SK-N-DZ (cell line): ENCODE data around the gene ZNF433.
"Not testable (repeated sequence)": the region's sequence is repeated elsewhere in the genome, so short reads cannot be mapped to it uniquely, and the experiment has no call there.

Experiments used
- DNase-seq: peaks from one replicate; pipeline ENCODE4 v3.0.0-alpha.2; 2015; ENCODE audit warnings: low spot score
- small RNA-seq, 2 experiments: library from RNA; depleted of rRNA; stranded (forward); fragments of <200 nt; gene quantifications; one replicate each; pipeline ENCODE3, GENCODE V24; 2014

The ZNF433 gene

DNA sequence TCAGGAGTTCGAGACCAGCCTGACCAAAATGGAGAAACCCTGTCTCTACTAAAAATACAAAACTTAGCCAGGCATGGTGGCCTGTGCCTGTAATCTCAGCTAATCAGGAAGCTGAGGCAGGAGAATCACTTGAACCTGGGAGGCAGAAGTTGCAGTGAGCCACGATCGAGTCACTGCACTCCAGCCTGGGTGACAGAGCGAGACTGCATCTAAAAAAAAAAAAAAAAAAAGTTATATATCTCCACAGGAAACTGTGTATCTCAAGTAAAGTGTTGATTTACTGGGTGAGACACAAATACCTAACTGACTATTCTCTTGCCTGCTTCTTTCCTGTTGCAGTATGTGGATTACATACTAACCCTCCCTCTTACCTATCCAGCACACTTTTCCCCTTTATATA lies 43.6 kb downstream of the ZNF433 start:
- DNase-seq = not testable (repeated sequence)

DNA sequence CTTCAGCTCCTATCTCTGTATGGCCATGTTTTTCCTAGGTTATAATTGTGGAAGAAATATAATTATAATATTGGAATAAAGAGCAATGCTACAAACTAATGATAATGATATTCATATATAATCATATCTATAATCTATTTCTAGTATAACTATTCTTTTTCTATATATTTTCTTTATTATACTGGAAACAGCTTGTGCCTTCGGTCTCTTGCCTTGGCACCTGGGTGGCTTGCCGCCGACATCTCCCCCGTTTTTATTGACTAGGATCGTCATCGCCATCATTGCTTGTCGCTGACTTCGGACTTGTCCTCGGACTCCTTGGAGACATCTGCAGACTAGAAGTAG lies 46.4 kb downstream of the ZNF433 start:
- no peak for DNase-seq

DNA sequence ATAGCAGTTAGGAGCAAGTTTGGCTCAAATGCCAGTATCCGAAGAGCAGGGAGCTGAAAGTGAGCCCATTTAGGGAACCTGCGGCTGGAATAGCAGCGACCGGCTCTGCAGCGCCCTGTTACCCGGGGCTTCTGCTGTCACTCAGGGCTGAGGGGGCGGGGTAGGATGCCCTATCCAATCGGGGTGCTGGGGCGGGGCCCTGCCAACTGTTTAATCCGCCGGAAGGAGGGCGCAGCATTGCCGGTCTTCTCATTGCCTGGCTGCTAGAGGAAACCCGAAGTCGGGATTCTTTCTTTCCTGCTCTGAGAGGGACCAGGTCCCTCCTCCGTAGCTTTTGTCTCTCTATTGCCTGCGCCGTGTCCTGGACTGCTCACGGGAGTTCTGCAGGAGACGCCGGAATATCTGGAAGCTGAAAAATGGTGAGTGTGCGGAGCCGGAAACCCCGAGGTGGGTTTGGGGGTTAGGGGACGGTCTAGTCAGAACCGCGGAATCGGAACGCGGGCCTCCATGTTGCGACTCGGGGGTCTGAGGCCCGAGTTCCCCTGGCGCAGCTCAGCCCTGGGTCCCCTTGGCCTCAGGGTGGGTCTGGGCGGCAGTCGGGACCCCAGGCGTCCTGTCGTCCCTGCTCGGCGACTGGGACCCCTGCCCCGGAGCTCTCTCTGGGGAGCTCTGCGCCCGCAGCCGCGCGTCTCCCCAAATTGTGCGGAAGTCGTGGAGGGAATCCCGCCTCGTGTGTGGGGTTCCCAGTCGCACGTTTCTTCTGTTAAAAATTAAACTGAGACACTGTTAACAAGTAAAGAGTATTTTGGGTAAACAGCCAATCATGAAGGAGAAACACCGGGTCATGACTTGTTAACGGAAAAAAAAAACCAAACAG lies 47.8 kb downstream of the ZNF433 start:
- peak; percentile 90 for DNase-seq

DNA sequence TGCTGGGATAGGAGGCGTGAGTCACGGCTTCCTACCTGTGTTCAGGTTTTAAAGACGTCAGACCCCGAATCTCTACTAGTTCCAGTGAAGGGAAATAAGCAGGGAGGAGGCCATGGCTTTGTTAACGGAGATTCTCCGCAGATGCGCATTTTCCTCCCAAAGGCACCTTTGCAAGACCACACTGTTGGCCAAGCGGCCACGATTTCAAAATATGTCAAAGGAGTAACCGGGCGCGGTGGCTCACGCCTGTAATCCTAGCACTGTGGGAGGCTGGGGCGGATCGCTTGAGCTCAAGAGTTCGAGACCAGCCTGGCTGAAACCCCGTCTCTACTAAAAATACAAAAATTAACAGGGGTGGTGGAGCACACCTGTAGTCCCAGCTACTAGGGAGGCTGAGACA lies 48.7 kb downstream of the ZNF433 start:
- DNase-seq = no peak

DNA sequence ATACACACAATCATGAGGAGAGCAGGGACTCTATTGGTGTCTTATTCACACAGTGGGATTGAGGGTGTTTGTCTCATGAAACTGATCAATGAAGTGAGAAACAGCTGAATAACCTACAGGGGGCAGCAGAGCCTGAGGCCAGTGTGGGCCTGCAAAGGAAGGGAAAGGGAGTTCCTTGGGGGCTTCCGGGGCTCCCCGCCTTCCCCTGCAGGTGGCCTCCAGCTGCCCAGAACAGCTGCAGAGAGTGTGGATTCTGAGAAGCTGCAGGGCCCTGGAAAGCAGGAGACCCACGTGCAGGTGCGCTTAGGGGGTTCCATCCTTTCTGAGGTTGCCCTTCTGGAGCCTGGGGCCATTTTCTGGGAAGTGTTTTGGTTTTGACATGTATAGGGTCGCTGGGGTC lies 50.5 kb downstream of the ZNF433 start:
- DNase-seq = peak; percentile 66

DNA sequence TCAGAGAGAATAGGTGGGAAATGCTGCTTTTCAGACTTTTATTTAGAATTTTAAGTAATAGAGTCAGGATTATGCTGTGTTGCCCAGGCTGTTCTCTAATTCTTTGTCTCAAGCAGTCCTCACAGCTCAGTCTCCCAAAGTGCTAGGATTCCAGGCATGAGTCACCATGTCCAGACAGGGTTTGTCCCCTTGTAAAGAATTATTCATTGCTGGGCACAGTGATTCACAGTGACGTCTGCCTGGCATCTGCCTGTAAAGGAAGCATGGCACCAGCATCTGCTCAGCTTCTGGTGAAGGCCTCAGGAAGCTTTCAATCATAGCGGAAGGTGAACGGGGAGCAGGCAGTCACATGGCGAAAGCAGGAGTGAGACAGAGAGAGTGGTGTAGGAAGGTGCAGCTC lies 53.0 kb downstream of the ZNF433 start:
- DNase-seq = no peak

DNA sequence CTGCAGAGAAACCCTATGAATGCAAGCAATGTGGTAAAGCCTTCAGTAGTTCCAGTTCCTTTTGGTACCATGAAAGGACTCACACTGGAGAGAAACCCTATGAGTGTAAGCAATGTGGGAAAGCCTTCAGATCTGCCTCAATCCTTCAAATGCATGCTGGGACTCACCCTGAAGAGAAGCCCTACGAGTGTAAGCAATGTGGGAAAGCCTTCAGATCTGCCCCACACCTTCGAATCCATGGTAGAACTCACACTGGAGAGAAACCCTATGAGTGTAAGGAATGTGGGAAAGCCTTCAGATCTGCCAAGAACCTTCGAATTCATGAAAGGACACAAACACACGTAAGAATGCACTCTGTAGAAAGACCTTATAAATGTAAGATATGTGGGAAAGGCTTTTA lies 56.0 kb downstream of the ZNF433 start:
- no peak for DNase-seq

DNA sequence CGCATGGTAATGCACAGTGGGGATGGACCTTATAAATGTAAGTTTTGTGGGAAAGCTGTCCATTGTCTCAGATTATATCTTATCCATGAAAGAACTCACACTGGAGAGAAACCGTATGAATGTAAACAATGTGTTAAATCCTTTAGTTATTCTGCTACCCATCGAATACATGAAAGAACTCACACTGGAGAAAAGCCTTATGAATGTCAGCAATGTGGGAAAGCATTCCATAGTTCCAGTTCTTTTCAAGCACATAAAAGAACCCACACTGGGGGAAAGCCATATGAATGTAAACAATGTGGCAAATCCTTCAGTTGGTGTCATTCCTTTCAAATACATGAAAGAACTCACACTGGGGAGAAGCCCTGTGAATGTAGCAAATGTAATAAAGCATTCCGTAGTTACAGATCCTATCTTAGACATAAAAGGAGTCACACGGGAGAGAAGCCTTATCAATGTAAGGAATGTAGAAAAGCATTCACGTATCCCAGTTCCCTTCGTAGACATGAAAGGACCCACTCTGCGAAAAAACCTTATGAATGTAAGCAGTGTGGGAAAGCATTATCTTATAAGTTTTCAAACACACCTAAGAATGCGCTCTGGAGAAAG lies 56.9 kb downstream of the ZNF433 start:
- DNase-seq = no peak

DNA sequence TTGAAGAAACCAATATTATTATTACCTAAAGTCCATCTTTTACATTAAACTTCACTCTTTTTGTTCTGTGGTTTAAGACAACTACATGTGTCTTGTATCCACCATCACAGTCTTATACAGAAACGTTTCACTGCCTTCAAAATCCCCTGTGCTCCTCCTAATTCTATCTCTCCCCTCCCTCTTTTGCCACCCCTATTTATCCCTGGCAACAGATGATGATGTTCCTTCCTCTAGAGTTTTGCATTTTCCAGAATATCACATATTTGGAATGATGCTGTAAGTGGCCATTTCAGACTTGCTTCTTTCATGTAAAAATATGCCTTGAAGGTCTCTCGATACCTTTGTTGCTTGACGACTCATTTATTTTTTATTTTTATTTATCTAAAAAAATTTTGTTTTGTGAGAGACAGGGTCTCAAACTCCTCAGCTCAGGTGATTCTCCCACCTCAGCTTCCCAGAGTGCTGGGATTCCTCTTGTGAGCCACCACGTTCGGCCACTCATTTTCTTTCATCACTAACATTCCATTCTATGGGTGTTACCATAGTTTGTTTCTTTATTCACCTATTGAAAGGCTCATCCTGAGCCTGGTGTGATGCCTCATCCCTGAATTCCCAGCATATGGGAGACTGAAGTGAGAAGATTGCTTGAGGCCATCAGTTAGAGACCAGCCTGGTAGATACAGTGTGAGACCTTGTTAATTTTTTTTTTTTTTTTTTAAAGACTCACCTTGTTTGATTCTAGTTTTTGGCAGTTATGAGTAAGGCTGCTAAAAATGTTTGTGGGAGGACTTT lies 62.3 kb downstream of the ZNF433 start:
- DNase-seq = no peak

DNA sequence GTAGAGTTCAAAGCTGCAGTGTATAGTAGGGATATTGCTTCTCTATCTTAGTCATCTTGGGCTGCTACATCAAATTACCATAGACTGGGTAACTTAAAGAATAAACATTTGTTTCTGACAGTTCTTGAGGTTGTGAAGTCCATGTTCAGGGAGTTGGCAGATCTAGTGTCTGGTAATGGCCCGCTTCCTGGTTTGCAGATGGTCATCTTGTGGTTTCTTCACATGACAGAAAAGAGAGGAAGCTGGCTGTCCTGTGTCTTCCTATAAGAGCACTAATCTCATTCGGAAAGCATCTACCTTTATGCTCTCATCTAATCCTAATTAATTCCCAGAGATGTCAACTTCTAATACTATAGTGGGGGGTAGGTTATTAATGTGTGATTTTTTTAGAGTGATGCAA lies 64.4 kb downstream of the ZNF433 start:
- no peak for DNase-seq

DNA sequence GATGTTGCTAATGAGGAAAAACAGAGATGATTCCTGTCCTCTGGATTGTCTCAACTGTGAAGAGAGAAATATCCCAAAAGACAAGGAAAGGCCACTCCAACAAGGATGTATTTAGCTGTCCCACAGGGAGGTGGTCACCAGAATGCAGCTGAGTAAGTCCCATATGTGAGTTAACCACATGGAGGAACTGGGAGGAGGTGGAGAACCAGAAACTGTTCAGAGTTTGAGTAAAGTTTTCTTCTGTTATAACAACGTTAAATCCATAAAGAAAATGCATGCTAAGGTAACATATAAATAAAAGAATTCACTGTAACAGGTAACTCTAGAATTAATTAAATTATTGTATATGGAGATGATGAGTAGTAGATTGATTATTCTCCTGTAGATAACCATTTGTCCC lies 65.3 kb downstream of the ZNF433 start:
- no peak for DNase-seq

DNA sequence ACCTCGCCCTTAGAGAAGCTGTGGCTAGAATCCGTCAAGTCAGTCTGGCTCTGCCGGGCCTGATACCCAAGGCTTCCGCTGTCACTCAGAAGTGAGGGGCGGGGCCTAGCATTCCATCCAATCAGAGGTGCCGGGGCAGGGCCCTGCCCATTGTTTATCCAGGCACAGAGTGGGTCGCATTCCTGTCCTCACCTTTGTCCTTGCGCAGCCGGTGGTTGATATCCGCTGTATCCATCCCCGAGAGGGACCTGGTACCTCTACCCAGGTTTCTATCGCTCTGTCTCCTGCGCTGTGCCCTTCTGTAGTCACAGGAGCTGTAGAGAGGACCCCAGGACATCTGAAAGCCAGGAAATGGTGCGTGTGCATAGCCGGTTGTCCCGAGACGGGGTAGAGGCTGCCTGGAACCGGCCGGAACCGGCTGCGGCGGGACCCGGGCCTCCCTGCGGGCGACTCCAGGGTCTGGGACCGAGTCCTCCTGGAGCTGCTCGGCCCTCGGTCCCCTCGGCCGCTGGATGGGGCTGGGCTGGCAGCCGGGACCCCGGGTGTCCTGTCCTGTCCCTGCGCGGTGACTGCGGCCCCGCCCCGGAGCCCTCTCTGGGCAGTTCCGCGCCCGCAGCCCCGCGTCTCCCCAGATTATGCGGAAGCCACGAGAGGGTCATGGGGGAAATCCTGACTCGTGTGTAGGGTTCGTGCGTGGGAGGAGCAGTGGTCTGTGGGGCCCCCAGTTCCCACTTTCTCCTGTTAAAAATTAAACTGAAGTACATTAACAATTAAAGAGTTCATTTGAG lies 70.4 kb downstream of the ZNF433 start, which contains the start of gene ZNF763:
TSS of gene ZNF763 (plus strand) at position 183 of the 788 bp plus-strand sequence. CDS start at position 352, 169 bp downstream.
- peak; percentile 91 for DNase-seq

Small RNAs within 50 kb of the gene (small RNA-seq; reads per million reads assigned to genes)
- gene RNA5SP464 = 0 to 0.04 reads per million in 2 experiments
- 0 reads per million in 2 experiments for gene RNA5SP465
- 0 to 0.04 reads per million in 2 experiments for gene RNA5SP466
